GM12878 (cell line): ENCODE data around the gene MTNR1A. TPM values are rescaled to one million over a fixed set of nuclear protein-coding genes. Genes with fewer than 3 reads are reported as not detected.
"Not testable (repeated sequence)": the region's sequence is repeated elsewhere in the genome, so short reads cannot be mapped to it uniquely, and the experiment has no call there.

Source experiments
- ATAC-seq: fragments of 200-7000 bp; cut with Tn5 transposase; 3 replicates; pipeline ENCODE4 v1.9.1; 2020; ENCODE audit warnings: mild to moderate bottlenecking, moderate library complexity
- BruUV-seq: library from RNA; stranded (reverse); fragments of 400-500 nt; replicated peaks from 2 replicates; lab custom pipeline; 2021; lab: Mats Ljungman, UMichigan
- CTCF ChIA-PET: fragments of 300-600 bp; sonication (Branson Sonifier 250); formaldehyde crosslinking; extraction: SDS; loops from one replicate; lab custom pipeline; 2021; ENCODE audit warnings: inconsistent platforms; lab: Yijun Ruan, JAX
- POLR2A ChIA-PET: fragments of 350-600 bp; formaldehyde crosslinking; extraction: SDS; loops from one replicate; lab custom pipeline; 2021; ENCODE audit warnings: inconsistent platforms; lab: Charles Lee
- RAD21 ChIA-PET: fragments of 300-600 bp; sonication (Branson Sonifier 250); formaldehyde crosslinking; loops from one replicate; lab custom pipeline; 2023; ENCODE audit warnings: antibody characterized with exemption; ENCODE audit not compliant: unreplicated experiment; lab: Charles Lee
- SMC1A ChIA-PET: fragments of 300-600 bp; sonication (Branson Sonifier 250); formaldehyde crosslinking; loops from one replicate; lab custom pipeline; 2023; ENCODE audit not compliant: unreplicated experiment, uncharacterized antibody; lab: Charles Lee
- DNase-seq: peaks from one replicate; pipeline ENCODE4 v3.0.0-alpha.2; 2011; ENCODE audit warnings: low read depth, low spot score
- FAIRE-seq: peaks from 3 replicates; lab custom pipeline; 2011; peaks lifted over from hg19 to GRCh38; lab: Jason Lieb, UNC
- H2AFZ ChIP-seq: 2 replicates; pipeline ENCODE4 v1.6.0; 2011; ENCODE audit warnings: low read depth, low read length, control low read depth; ENCODE audit not compliant: control insufficient read depth
- H3K27ac ChIP-seq: 2 replicates; pipeline ENCODE4 v1.5.1; 2011; ENCODE audit warnings: control low read depth; ENCODE audit not compliant: control insufficient read depth, insufficient read depth
- H3K27me3 ChIP-seq, 2 experiments: replicated peaks in 1 of 2; 2 replicates each; pipeline versions ENCODE4 v1.6.0 to v1.6.1; 2011; ENCODE audit warnings: low read length in 1 of 2; ENCODE audit not compliant: control insufficient read depth in 2 of 2, insufficient read depth in 2 of 2
- H3K36me3 ChIP-seq, 2 experiments: 2 replicates each; pipeline ENCODE4 v1.5.1; 2011; ENCODE audit warnings: low read length in 1 of 2; ENCODE audit not compliant: control insufficient read depth in 2 of 2, insufficient read depth in 2 of 2
- H3K4me1 ChIP-seq: 2 replicates; pipeline ENCODE4 v1.6.1; 2011; ENCODE audit warnings: mild to moderate bottlenecking, low read length, moderate library complexity, mixed read lengths; ENCODE audit not compliant: control insufficient read depth, insufficient read depth
- H3K4me2 ChIP-seq: 2 replicates; pipeline ENCODE4 v1.6.0; 2011; ENCODE audit warnings: control low read depth; ENCODE audit not compliant: control insufficient read depth, insufficient read depth
- H3K4me3 ChIP-seq: fragments of 200-600 bp; sonication (generic); 2 replicates; pipeline ENCODE4 v1.5.1; 2016
- H3K79me2 ChIP-seq: 2 replicates; pipeline ENCODE4 v1.6.0; 2011; ENCODE audit warnings: low read length; ENCODE audit not compliant: control insufficient read depth, insufficient read depth
- H3K9ac ChIP-seq: 2 replicates; pipeline ENCODE4 v1.8.0; 2011; ENCODE audit warnings: low read length, control low read depth, mixed read lengths; ENCODE audit not compliant: control insufficient read depth, insufficient read depth
- H3K9me3 ChIP-seq: replicated peaks from 3 replicates; pipeline ENCODE4 v1.5.1; 2011; ENCODE audit warnings: mild to moderate bottlenecking, low read length; ENCODE audit not compliant: control insufficient read depth, insufficient read depth
- H4K20me1 ChIP-seq: 2 replicates; pipeline ENCODE4 v1.6.0; 2011; ENCODE audit not compliant: control insufficient read depth, insufficient read depth
- BACH1 ChIP-seq: fragments of 450-650 bp; IDR thresholded peaks from 2 replicates; pipeline ENCODE4 v1.6.1; 2017; ENCODE audit warnings: mild to moderate bottlenecking, borderline replicate concordance
- MTA3 ChIP-seq: IDR thresholded peaks from 2 replicates; pipeline ENCODE4 v1.6.1; 2012; ENCODE audit warnings: low read length, inconsistent platforms, borderline replicate concordance
- PAX8 ChIP-seq: fragments of 450-650 bp; IDR thresholded peaks from 2 replicates; pipeline ENCODE4 v1.6.1; 2017; ENCODE audit warnings: mild to moderate bottlenecking, moderate library complexity
- ZNF217 ChIP-seq: fragments of 450-650 bp; IDR thresholded peaks from 2 replicates; pipeline ENCODE4 v1.6.1; 2017; ENCODE audit warnings: antibody characterized with exemption, mild to moderate bottlenecking
- WGBS: methylation state at CpG from one replicate; pipeline ENCODE4 v1.1.6; 2016; ENCODE audit warnings: low lambda C conversion rate; ENCODE audit not compliant: insufficient replicate concordance, insufficient coverage; ENCODE audit errors: missing lambda C conversion rate; 5-methylcytosine and 5-hydroxymethylcytosine counted together
- in situ Hi-C: fragments of 300-500 bp; cut with MboI; formaldehyde crosslinking; loops from 9 replicates; pipeline ENCODE4 v1.14.3; 2018; ENCODE audit warnings: mixed read lengths
- intact Hi-C: fragments of 100-400 bp; cut with micrococcal nuclease; formaldehyde crosslinking; loops from one replicate; pipeline ENCODE4 v1.14.2; 2022; ENCODE audit not compliant: unreplicated experiment
- polyA plus RNA-seq, 11 experiments: library from polyadenylated mRNA; depleted of rRNA in 4 of 11; unstranded in 6 of 11; stranded (reverse) in 5 of 11; fragments of >200 nt; fragmentation: Nextera tagmentation in 4 of 11; fragmentation: Illumina TruSeq in 1 of 11; extraction: Ambion mirVana in 4 of 11; extraction: Trizol in 1 of 11; gene quantifications; 1 replicate in 1 of 11; 2 replicates in 10 of 11; pipeline versions ENCODE4 v1.2.1 to v1.2.3, GENCODE V29; 2011 to 2016; ENCODE audit warnings: inconsistent platforms in 2 of 11, missing spikeins in 2 of 11, low read depth in 1 of 11
- total RNA-seq, 4 experiments: library from RNA; depleted of rRNA in 3 of 4; stranded (reverse); fragments of >200 nt in 3 of 4; fragmentation: Illumina TruSeq in 1 of 4; extraction: Trizol in 1 of 4; gene quantifications; 2 replicates each; pipeline versions ENCODE4 v1.2.1 to v1.2.3, GENCODE V29; 2013 to 2021

Gene MTNR1A
- total and polyA plus RNA-seq, 10 of the 15 experiments (the other 5 are each of a cell fraction or from before 2014, with no cell fraction given), result 0.14 TPM; not detected in 9

- no peak for TF ChIP-seq MTA3
These were observed 41.0 kb downstream of the MTNR1A start (continued) for GRCh38 chr4:186514271-186514950.

DNA sequence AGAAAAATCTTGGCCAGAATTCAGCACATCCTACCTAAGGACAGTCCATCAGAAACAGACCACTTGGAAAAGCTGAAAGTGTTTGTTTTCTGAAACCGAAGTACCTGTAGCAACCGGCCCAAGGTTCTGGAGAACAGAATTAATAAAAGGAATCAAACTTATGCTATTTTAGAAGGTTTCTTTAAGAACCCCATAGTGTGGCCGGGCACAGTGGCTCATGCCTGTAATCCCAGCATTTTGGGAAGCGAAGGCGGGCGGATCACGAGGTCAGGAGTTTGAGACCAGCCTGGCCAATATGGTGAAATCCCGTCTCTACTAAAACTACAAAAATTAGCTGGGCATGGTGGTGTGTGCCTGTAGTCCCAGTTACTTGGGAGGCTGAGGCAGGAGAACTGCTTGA lies 50.6 kb downstream of the MTNR1A start:
- POLR2A ChIA-PET, SMC1A ChIA-PET, RAD21 ChIA-PET, CTCF ChIA-PET, H3K9ac ChIP-seq, H3K4me1 ChIP-seq, H2AFZ ChIP-seq, in situ Hi-C loops, BruUV-seq, H3K27me3 ChIP-seq, H3K4me3 ChIP-seq, H3K27ac ChIP-seq, H3K4me2 ChIP-seq, DNase-seq, H3K79me2 ChIP-seq, FAIRE-seq, ATAC-seq, H4K20me1 ChIP-seq, H3K36me3 ChIP-seq, H3K9me3 ChIP-seq: not testable (repeated sequence)
- 43% methylated on average over 8 of the region's 8 CpGs for WGBS
- intact Hi-C loops, result loop anchor here (10.0 kb wide), 1 partner anchor 60 kb away; no protein-coding TSS in a partner anchor

GRCh38 chr4:186502231-186502630 lies 53.1 kb downstream of the MTNR1A start:
- no peaks in the 10 kb centered on the region for H3K79me2 ChIP-seq
- in situ Hi-C loops, result no loop called here
- H3K36me3 ChIP-seq, result no peaks in the 10 kb centered on the region
- BruUV-seq, result no TSS peak
- ATAC-seq (no peak), FAIRE-seq (no peak), DNase-seq (no peak)
- intact Hi-C loops, result loop anchor here (10.0 kb wide), 1 partner anchor 63 kb away; no protein-coding TSS in a partner anchor
- no peak overlapping the region for H2AFZ ChIP-seq
- no peak overlapping the region for H3K4me2 ChIP-seq
- no peak overlapping the region for H3K27ac ChIP-seq
- ChIA-PET CTCF (no interaction called here), POLR2A (no interaction called here), SMC1A (interaction anchor here (0.7 kb wide), 1 partner anchor 649 kb away, joined by 3 read pairs; no protein-coding TSS in a partner anchor), RAD21 (no interaction called here)
- H3K4me1 ChIP-seq, result no peaks in the 10 kb centered on the region
- H3K4me3 ChIP-seq, result no peak overlapping the region
- no peaks in the 10 kb centered on the region for H3K27me3 ChIP-seq
- H4K20me1 ChIP-seq, result no peaks in the 10 kb centered on the region
- no peak overlapping the region for H3K9ac ChIP-seq
- TF ChIP-seq ZNF217 (no peak), PAX8 (no peak), BACH1 (no peak)
- H3K9me3 ChIP-seq, result no peaks in the 10 kb centered on the region; the same call in 2 of the 3 replicates
- whole genome bisulfite sequencing, result 45% methylated on average over 2 of the region's 2 CpGs
